ENCODE results near the gene TMEM127.

The TMEM127 gene, protein sequence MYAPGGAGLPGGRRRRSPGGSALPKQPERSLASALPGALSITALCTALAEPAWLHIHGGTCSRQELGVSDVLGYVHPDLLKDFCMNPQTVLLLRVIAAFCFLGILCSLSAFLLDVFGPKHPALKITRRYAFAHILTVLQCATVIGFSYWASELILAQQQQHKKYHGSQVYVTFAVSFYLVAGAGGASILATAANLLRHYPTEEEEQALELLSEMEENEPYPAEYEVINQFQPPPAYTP

DNA sequence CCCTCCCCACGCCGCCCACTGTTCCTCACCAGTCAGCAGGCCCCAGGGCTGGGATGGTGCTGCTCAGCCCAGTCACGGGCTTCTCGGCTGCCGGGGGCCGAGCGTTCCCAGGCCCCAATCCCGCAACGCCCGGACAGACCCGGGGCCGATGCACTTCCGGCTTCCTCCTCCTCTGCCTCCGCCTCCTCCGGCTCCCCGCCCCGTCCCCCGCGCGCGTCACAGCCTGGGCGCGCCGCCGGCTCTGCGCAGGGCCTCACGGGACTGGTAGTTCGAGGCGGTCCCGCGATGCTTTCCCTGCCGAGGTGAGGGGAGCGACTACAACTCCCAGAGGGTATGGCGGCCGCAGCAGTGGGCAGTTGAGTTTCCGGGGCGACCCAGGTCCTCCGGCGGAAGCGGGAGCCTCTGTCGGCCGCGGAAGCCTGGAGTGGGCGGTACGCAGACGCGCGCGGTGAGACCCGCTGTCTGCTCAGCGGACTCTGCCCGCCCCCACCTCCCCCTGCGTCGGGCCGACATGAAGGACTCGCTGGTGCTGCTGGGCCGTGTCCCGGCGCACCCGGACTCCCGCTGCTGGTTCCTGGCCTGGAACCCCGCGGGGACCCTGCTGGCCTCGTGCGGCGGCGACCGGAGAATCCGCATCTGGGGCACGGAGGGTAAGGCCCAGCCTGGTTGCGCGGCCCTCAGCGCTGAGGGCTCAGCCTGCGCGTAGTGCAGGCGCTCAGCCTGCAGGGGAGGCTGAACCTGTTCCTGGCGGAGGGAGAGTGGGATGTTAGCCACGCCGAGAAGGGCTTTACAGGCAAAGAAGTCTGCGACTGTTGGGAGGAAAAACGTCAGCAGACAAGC is at the start of gene TMEM127, which contains the start of gene CIAO1:
Gene TMEM127, minus strand, starts transcription at position 158 of the 840 bp plus-strand sequence. CDS start 616 bp downstream, outside the sequence.
Gene CIAO1, plus strand, starts transcription at position 386 of the 840 bp plus-strand sequence. Its CDS starts 126 bp downstream, at position 512.
- peak; percentile 98 for DNase-seq (ENCODE audit: low read depth)

DNA sequence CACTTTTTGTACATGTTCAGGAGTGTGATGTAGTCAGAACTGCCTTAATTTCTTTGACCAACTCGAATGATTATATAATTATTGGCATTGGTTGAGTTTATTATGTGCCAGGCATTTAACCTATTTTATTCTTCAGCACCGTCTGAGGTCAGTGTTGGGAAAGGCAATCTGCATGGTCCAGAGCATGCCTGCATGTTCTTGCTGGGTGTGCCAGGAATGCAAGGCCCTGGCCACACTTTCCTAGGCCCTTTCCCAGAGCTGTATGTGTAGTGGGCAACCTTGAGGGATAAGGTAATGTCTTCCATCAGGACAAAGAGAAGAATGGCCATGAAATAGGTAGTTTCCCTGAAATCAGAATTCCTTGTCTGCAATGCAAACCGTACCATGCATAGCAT is 49.2 kb upstream of the TMEM127 start:
- no peak for DNase-seq (ENCODE audit: low read depth)

DNA sequence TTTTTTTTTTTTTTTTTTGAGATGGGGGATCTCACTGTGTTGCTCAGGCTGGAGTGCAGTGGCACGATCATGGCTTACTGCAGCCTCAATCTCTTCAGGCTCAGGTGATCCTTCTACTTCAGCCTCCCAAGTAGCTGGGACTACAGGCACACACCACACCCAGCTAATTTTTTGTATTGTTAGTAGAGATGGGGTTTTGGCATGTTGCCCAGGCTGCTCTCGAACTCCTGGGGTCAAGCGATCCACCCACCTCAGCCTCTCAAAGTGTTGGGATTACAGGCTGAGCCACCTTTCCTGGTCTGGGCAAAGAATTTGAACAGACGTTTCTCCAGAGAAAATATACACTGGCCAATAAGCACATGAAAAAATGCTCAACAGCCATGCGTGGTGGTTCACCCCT is 42.5 kb upstream of the TMEM127 start:
- no peak for DNase-seq (ENCODE audit: low read depth)

DNA sequence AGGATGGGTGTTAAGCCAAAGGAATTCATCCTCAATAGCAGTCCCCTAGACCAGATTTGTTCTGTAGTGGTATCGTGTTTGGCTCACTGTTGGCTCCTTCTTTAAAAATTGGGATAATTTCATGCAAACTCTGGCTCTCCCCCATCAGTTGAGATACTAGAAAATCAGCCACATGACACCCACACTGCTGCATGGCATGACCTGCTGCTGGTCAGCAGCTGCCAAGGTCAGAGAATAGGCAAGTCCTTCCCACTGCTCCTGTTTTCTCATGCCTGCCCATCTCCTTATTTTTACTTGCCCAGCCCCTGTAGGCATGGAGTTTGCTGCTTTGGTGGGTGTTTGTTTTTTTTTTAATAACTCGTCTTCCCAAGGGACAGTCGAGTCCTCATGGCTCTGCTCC is 40.6 kb upstream of the TMEM127 start:
- DNase-seq (ENCODE audit: low read depth): no peak

DNA sequence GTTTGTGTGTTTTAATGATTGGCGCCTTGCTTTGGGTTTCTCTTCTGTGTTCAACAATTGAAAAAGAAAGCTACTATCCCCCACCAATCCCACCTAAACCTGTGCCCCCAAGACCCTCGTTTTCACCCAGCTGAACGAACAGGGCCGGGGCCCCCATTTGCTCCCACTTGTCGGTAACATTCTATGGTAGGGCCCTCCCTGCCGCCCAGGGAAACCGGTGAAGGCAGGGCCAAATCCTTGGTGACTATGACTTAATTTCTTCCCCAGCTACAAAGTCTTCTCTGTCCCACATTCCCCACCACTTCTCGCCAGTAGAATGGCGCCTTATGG is 40.1 kb upstream of the TMEM127 start:
- no peak for DNase-seq (ENCODE audit: low read depth)

DNA sequence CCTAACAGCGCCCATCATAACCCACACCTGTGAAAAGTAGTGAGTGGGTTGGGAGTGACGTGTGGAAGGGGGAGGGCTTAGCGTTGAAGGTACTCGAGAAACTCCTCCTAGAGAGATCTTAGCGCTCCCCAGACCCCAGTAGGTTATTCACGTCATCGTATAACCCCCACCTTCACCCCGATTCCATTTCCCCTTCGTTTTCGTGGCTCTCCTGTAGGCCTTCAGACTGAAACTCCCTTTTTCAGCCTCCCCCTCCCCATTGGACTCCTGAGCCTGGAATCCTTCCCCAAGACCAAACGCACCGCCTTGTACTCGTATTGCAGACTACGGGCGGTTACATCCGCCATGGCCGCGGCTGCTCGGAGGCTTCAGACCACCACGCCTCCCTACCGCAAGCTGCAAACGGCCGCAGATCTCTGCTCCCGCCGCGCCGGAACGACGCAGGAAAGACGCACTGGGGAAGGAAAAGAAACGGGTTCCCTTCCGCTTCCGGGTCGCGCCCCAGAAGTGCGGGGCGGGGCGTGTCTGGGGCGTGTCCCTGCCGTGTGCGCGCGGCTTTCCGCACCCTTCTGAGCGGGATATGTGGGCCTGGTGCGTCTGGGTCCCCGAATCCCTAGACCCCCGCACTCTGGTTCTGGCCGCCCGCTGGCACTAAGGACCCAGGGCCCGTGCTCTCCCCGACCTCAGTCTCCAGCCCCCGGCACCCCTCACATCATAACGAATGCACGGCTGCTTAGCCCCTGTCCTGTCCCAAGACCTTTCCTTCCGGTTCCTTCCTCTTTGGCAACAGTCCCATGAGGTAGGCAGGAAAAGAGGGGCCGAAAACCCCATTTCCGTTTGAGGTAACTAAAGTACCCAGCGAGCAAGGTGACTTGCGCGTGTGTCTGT is 39.5 kb upstream of the TMEM127 start, which contains the start of gene SNRNP200:
Gene SNRNP200, minus strand, starts transcription at position 456 of the 888 bp plus-strand sequence. Its CDS starts 109 bp downstream, at position 347.
- peak; percentile 81 for DNase-seq (ENCODE audit: low read depth)

DNA sequence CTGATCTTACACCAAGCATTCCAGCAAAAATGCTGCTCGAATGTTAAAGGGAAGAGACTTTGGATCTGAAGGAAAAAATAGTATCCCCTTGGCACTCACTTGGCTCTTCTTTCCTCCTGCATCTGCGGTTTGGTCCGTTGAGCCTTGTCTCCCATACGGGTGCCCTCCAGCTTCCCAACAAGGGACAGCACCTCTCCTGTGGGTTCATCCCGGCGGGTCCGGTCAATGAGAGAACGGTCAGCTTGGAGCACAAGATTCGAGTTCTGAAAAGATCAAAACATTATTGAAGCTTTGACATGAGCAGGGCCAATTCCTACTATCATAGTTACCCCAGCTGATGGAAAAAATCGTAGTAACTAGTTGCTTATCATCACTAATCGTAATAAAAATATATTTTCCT is 38.8 kb upstream of the TMEM127 start:
- DNase-seq (ENCODE audit: low read depth): no peak

DNA sequence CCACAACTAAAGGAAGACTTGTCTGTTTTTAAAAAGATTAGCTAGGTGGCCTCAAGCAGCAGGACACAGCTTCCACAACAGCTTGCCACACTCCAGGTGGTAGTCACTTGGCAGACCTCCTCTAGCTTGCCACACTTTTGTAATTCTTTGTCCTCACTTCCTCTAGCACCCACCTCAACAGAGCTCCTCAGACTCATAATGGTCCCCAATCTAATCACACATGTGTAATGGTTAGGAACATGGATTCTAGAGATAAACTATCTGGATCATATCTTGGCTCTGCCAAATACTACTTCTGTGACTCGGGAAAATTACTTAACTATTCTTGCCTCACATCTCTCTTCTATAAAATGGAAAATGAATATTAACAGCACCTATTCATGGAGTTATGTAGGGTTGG is 36.1 kb upstream of the TMEM127 start:
- no peak for DNase-seq (ENCODE audit: low read depth)

DNA sequence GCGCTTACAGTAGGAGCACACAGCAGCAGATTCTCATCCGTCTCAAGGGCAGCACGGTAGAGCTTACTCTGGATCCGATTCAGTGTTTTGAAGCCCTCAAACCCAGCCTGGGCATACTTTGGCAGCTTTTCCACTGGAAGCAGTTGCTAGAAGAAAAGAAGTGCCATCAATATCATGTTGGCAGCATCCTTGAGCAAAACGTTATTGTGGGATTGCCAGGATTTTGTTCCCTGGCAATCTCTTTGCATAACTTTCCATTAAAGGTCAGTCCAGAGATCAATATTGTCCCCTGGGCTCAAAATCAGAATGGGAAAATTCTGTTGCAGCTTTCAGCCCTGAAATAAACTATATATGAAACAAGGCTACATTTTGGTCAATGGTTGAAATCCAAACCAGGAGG is 31.1 kb upstream of the TMEM127 start:
- DNase-seq (ENCODE audit: low read depth): no peak

DNA sequence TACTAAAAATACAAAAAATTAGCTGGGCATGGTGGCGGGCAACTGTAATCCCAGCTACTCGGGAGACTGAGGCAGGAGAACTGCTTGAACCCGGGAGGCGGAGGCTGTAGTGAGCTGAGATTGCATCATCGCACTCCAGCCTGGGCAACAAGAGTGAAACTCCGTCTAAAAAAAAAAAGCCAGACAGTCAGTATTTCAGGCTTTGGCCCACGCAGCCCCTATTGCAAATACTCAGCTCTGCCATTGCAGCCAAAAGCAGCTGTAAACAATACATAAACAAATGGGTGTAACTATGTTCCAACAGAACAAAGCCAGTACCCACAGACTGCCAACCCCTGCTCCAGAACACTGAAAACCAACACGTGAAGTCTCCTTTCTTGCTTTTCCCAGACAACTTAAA is 28.5 kb upstream of the TMEM127 start:
- peak; percentile 71 for DNase-seq (ENCODE audit: low read depth)

DNA sequence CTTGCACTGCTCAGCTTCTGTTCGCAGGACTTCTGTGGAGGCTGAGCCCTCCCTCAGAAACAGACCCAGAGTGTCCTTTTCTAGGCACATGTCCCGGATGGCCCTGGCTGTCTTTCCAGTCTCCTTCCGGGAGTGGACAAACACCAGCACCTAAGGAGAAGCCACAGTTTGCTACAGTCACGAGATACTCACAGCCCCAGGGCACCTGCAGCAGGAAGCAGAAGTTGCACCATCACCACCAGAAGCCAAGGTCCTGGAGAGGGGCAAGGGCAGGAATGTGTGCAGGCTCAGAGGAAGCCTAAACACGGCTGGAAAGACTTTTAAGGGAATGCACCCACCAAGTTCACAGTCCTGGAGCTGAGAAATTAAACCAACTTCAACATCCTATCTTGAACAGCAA is 26.0 kb upstream of the TMEM127 start:
- no peak for DNase-seq (ENCODE audit: low read depth)

DNA sequence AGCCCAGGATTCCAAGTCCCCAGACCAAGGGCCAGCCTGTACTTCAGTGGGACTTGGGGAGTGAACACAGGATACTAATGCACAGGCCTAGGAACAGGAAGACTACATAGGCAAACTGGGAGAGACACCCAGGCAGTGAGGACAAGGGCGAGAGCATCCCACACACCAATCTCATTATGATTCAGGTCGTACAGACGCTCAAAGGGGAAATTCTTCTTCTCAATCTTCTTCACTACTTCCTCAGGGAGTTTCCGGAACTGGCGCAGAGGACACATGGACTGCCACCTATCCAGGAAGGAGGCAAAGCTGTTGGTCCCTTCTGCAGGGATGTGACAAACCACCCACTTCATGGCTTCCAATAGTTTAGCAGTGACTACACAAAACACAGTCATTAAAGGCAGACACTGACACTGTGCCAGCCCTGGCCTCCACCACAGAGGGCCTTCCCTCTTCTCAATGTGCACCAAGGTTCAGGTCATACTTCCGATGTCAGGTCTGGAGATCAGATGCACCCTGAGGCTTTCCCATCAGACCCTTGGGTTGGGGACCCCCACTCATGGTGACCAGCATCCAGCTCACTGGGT is 21.6 kb upstream of the TMEM127 start:
- DNase-seq (ENCODE audit: low read depth): no peak

DNA sequence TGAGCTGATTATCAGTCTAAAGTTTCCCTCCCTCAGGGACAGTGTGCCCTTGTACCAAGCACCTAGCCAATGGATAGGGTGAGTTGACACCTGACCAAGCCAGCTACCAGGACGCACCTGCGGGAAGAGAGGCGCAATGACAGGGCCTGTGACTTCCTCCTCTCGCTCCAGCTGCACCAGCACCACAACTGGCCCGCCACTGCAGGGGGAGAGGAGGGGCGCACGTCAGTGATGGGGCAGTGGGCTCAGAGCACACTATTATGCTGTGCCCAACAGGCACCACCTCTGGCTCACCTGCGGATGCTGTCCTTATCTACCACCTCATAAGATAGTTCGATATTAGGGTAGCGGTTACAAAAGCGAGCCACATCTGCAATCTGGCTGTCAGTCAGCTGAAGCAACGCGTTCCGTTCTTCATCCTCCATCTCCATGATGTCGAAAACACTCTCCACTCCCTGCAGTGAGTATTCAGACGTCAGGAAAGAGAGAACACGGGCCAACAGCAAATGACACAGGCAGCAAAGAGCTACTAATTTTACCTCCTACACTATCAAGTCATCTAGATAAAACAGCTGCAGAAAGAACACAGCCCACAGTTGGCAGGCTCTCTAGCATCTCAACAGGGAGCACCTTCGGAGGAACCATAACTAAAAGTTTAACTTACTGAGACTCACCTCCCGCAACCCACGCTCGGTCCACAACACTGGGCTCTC is 11.1 kb upstream of the TMEM127 start:
- DNase-seq (ENCODE audit: low read depth): no peak

DNA sequence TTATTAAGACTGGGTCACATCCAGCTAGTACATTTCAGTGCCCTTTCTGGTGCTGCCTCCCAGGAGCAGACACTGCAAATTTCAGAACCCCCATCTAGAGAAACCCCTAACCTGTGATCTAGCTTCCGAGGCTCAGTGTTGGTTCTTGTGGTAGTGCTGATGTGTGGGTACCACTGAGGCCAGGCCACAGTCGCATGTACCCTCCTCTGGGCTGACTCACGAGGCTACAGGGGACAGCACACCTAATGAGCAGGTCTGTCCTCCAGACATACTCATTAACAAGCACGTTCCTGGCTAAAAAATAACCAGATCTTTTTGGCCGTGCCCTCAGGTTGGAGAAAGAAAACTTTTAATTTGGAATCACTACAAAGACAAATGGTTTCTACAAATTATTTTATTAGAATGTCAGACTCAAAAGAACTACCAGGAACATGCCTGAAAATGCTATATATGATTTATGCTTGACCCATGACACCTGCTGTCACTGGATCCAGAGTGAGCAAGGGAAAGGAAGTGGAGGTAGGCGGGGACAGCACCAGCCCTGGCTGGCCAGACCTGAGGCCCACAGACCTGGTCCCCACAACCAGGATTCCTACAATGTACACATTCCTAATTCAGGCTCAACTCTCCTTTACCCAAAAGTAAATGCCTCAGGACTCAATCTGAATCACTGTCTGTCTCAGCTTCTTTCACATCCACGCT is 8.7 kb upstream of the TMEM127 start:
- no peak for DNase-seq (ENCODE audit: low read depth)

DNA sequence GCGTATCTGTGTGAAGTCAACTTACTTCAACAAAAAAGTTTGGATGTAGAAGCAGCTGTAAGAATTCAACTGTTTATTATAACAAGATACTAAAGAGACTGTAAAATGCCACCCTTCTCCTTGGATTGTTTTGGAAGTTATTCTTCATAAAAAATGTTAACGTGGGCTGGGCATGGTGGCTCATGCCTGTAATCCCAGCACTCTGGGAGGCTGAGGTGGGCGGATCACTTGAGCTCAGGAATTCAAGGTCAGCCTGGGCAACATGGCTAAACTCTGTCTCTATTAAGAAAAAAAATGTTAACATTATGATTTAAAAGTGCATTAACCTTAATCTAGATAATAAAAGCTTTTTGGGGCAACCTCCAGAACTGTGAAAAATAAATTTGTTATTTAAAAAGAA is 8.0 kb upstream of the TMEM127 start:
- no peak for DNase-seq (ENCODE audit: low read depth)

DNA sequence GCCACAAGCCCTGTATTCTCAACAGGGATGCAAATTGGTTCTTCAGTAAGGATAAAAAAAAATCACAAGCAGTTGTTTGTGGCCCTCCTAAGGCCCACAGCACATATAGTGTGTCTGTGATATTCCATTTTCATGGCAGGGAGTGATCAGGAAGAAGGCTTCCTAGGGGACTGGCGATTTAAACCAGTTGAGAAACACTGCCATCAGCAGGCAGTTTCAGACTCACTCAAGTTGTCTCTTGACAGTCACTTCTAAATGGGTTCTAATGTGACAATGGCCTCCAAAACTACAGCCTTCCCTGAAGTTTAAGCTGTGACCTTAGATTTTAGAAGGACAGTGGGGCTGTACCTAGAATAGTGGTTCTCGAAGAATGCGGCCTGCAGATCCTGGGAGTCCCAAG is 6.2 kb upstream of the TMEM127 start:
- no peak for DNase-seq (ENCODE audit: low read depth)

DNA sequence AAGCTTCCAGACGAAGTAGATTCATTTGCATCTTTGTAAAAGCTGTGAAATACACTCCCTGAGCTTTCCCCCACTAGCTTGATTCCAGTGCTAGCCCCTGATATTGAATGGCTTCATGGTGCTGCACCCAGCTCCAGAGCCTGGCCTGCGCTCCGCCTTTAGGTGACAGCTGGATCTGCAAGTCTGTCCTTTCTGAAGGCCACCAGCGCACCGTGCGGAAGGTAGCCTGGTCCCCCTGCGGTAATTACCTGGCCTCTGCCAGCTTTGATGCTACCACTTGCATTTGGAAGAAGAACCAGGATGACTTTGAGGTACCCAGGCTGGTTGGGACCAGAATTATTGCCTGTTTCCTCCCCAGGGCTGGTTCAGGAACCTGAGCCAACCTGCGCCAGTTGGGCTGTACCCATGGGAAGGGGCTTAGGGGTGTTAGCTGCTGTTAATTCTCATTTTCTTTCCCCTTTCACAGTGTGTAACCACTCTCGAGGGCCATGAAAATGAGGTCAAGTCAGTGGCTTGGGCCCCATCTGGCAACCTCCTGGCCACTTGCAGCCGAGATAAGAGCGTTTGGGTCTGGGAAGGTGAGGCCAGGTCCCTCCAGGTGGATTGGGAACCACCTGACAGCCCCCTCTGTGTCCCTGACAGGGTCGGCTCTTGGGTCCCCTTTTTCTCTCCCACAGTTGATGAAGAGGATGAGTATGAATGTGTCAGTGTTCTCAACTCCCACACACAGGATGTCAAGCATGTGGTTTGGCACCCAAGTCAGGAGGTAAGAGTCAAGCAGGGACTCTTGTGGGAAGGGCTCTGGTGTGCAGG is 1.6 kb upstream of the TMEM127 start:
- peak; percentile 21 for DNase-seq (ENCODE audit: low read depth)

DNA sequence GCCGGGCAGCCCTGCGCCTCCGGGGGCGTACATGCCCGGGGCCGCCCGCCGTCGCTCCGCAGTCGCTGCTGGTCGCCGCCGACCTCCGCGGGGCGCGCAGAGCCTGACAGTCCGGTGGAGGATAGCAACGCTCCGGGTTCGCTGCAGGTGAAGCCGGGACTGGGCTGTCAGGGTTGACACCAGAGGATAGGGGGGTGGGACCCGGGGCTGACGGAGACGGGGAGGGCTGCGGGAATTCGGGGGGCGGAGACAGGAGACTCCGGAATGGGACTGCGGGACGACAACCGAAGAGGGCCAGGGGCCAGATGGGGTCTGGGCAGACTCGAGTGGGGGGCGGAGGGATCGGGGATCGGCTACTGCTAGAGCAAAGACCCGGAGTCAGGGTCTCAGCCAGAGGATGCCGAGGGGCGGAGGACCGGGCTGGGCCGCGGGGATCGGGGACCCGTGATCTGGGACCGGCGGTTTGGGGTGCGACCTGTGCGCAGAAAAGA is 403 bp downstream of the TMEM127 start:
- DNase-seq (ENCODE audit: low read depth): peak; percentile 22

DNA sequence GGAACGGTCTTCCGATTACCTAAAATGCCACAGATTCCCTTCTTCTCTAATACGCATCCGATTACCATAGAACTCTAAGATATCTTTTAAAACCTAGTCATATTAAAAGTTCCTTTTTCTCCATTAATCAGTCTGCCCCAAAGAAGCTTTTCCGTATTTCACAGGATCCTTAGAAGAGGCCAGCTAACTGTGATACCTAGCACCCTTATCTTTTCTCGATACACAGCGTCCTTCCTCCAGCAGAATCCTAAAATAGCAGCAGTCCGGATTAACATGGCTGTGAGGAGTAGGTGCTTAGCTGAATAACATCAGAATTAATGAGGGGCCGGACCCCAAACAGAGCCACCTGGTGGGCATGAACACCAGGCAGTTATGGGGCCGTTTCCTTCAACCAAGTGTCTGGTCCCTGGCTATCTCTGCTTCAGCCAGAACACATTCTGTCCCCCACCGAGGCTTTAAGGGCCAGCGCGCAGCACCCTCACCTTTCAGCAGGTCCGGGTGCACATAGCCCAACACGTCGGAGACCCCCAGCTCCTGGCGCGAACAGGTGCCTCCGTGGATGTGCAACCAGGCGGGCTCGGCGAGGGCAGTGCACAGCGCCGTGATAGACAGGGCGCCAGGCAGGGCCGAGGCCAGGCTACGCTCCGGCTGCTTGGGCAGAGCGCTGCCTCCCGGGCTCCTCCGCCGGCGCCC is 995 bp downstream of the TMEM127 start:
- no peak for DNase-seq (ENCODE audit: low read depth)

Data from fibroblast of gingiva (primary cell).